ENCODE results near the gene TSBP1. TPM values are rescaled to one million over a fixed set of nuclear protein-coding genes. Genes with fewer than 3 reads are reported as not detected.

The TSBP1 gene
- total RNA-seq, 4 donors from 2014 or later = not detected

GRCh38 chr6:32271429-32271828 lies 100.3 kb downstream of the TSBP1 start:
- no peak for TF ChIP-seq CTCF (IDR thresholded peaks at IDR 0.05; ENCODE audit: low read depth)

GRCh38 chr6:32267035-32267434 lies 104.7 kb downstream of the TSBP1 start:
- TF ChIP-seq CTCF (IDR thresholded peaks at IDR 0.05; ENCODE audit: low read depth) = no peak

- TF ChIP-seq CTCF (IDR thresholded peaks at IDR 0.05; ENCODE audit: low read depth) = no peak
Measured at GRCh38 chr6:32255199-32256153, 116.2 kb downstream of the TSBP1 start.

- no peak for TF ChIP-seq CTCF (IDR thresholded peaks at IDR 0.05; ENCODE audit: low read depth)
Measured at GRCh38 chr6:32254761-32255198, 116.9 kb downstream of the TSBP1 start.

- no peak for TF ChIP-seq CTCF (IDR thresholded peaks at IDR 0.05; ENCODE audit: low read depth)
Measured at GRCh38 chr6:32252331-32253009, 119.2 kb downstream of the TSBP1 start.

GRCh38 chr6:32249262-32249661 lies 122.4 kb downstream of the TSBP1 start:
- no peak for TF ChIP-seq CTCF (IDR thresholded peaks at IDR 0.05; ENCODE audit: low read depth)

GRCh38 chr6:32247401-32247800 lies 124.3 kb downstream of the TSBP1 start:
- TF ChIP-seq CTCF (IDR thresholded peaks at IDR 0.05; ENCODE audit: low read depth) = no peak

All from subcutaneous adipose tissue (tissue), 4 donors.